ENCODE results near the gene TUBA3D. TPM values are rescaled to one million over a fixed set of nuclear protein-coding genes. Genes with fewer than 3 reads are reported as not detected.
A peak's percentile ranks its signal among the peaks of the same experiment; 100 is the strongest.

TUBA3D gene
- total and polyA plus RNA-seq, 9 of the 15 experiments (the other 6 are each of a cell fraction or from before 2014, with no cell fraction given) = not detected

DNA sequence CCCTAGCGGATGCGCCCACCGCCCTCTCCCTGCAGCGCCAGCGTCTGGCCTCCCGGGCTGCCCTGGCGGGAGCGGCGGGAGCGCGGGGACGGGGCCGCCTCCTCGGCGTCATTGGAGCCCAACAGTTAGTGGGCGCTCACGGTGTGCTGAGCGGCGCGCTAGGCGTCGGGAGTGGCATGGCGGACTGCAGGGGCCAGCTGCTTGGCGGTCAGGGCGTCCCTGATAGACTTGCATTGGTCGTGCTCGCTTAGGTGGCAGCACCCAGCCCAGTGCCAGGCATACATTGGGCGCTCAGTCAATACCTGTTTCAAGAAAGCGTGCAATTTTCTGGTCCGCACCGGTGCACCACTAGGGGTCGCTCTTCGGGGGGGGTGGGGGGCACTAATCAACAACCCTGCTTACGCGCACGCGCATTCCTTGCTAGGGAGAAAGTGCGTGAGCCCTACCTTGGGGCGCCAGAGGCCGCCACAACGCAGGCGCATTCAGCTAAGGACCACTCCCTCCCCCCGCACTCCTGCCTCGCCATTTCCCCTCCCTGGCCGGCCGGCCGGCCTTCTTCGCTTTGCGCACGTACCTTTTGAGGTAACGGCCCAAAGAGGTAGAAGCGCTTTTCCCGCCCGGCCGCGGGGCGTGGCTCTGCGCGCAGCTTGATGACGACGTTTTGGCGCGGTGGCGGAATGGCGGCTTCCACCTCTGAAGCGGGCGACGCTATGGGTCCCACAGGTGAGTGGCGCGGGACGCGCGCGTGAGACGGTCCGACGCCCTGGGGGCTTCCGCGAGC is 16.7 kb downstream of the TUBA3D start (continued):
- TF ChIP-seq FOXK1 (CRISPR knock-in tag; IDR thresholded peaks at IDR 0.05; ENCODE audit: borderline replicate concordance) = peak; percentile 69; the same call in 1 of the 2 replicates
- TF ChIP-seq CBX3 (IDR thresholded peaks at IDR 0.05; ENCODE audit: borderline replicate concordance in 1 of 2, low read length in 2 of 2) = no peak; a peak in 1 of 3 replicates
- TF ChIP-seq, protein P1, sequence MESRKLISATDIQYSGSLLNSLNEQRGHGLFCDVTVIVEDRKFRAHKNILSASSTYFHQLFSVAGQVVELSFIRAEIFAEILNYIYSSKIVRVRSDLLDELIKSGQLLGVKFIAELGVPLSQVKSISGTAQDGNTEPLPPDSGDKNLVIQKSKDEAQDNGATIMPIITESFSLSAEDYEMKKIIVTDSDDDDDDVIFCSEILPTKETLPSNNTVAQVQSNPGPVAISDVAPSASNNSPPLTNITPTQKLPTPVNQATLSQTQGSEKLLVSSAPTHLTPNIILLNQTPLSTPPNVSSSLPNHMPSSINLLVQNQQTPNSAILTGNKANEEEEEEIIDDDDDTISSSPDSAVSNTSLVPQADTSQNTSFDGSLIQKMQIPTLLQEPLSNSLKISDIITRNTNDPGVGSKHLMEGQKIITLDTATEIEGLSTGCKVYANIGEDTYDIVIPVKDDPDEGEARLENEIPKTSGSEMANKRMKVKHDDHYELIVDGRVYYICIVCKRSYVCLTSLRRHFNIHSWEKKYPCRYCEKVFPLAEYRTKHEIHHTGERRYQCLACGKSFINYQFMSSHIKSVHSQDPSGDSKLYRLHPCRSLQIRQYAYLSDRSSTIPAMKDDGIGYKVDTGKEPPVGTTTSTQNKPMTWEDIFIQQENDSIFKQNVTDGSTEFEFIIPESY (CRISPR knock-in tag; IDR thresholded peaks at IDR 0.05) = no peak
- TF ChIP-seq NUFIP1 (IDR thresholded peaks at IDR 0.05; ENCODE audit: partially characterized antibody) = no peak
- no peak for TF ChIP-seq ZNF253 (CRISPR knock-in tag; conservative IDR thresholded peaks at IDR 0.05)
- TF ChIP-seq MAFF (IDR thresholded peaks at IDR 0.05; ENCODE audit: low read length) = no peak
- TF ChIP-seq SNRNP70 (optimal IDR thresholded peaks at IDR 0.05; ENCODE audit: low read depth, low read length) = no peak
- TF ChIP-seq, protein P2, sequence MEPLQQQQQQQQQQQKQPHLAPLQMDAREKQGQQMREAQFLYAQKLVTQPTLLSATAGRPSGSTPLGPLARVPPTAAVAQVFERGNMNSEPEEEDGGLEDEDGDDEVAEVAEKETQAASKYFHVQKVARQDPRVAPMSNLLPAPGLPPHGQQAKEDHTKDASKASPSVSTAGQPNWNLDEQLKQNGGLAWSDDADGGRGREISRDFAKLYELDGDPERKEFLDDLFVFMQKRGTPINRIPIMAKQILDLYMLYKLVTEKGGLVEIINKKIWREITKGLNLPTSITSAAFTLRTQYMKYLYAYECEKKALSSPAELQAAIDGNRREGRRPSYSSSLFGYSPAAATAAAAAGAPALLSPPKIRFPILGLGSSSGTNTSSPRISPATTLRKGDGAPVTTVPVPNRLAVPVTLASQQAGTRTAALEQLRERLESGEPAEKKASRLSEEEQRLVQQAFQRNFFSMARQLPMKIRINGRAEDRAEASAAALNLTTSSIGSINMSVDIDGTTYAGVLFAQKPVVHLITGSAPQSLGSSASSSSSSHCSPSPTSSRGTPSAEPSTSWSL (CRISPR knock-in tag; IDR thresholded peaks at IDR 0.05; ENCODE audit: borderline replicate concordance) = no peak
- no peak for TF ChIP-seq PPARD (CRISPR knock-in tag; IDR thresholded peaks at IDR 0.05)
- peak; percentile 20 for TF ChIP-seq BRD9 (IDR thresholded peaks at IDR 0.05; ENCODE audit: low read depth, partially characterized antibody)
- TF ChIP-seq, protein P3, sequence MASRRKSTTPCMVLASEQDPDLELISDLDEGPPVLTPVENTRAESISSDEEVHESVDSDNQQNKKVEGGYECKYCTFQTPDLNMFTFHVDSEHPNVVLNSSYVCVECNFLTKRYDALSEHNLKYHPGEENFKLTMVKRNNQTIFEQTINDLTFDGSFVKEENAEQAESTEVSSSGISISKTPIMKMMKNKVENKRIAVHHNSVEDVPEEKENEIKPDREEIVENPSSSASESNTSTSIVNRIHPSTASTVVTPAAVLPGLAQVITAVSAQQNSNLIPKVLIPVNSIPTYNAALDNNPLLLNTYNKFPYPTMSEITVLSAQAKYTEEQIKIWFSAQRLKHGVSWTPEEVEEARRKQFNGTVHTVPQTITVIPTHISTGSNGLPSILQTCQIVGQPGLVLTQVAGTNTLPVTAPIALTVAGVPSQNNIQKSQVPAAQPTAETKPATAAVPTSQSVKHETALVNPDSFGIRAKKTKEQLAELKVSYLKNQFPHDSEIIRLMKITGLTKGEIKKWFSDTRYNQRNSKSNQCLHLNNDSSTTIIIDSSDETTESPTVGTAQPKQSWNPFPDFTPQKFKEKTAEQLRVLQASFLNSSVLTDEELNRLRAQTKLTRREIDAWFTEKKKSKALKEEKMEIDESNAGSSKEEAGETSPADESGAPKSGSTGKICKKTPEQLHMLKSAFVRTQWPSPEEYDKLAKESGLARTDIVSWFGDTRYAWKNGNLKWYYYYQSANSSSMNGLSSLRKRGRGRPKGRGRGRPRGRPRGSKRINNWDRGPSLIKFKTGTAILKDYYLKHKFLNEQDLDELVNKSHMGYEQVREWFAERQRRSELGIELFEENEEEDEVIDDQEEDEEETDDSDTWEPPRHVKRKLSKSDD (conservative IDR thresholded peaks at IDR 0.05; ENCODE audit: low read length) = no peak
- TF ChIP-seq ZNF79 (CRISPR knock-in tag; IDR thresholded peaks at IDR 0.05; ENCODE audit: low read depth) = no peak
- TF ChIP-seq, protein P4, sequence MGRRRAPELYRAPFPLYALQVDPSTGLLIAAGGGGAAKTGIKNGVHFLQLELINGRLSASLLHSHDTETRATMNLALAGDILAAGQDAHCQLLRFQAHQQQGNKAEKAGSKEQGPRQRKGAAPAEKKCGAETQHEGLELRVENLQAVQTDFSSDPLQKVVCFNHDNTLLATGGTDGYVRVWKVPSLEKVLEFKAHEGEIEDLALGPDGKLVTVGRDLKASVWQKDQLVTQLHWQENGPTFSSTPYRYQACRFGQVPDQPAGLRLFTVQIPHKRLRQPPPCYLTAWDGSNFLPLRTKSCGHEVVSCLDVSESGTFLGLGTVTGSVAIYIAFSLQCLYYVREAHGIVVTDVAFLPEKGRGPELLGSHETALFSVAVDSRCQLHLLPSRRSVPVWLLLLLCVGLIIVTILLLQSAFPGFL (CRISPR knock-in tag; IDR thresholded peaks at IDR 0.05) = no peak
- no peak; the same call in 1 of the 2 replicates for TF ChIP-seq CBFA2T2 (conservative IDR thresholded peaks at IDR 0.05)
- 0 out of 2 replicates have a peak, but pooled peaks have one; percentile 45 for TF ChIP-seq ZNF143 (CRISPR knock-in tag; IDR thresholded peaks at IDR 0.05)
- no peak for TF ChIP-seq ERF (CRISPR knock-in tag; IDR thresholded peaks at IDR 0.05)
- TF ChIP-seq ESRRA (IDR thresholded peaks at IDR 0.05; ENCODE audit: borderline replicate concordance, low read depth) = peak; percentile 63; the same call in 1 of the 2 replicates
- peak; percentile 51; the same call in 1 of the 2 replicates for TF ChIP-seq SMARCE1 (IDR thresholded peaks at IDR 0.05)
- TF ChIP-seq CAMTA2 (CRISPR knock-in tag; conservative IDR thresholded peaks at IDR 0.05) = no peak
- peak; percentile 37; the same call in 1 of the 2 replicates for TF ChIP-seq NFIC (IDR thresholded peaks at IDR 0.05)

All from K562 (cell line).